GM21390 (cell line): Measurements from ENCODE around the gene TNFAIP8L1.

Experiments used
- ATAC-seq: cut with Tn5 transposase; IDR thresholded peaks from one replicate; pipeline ENCODE4 v1.9.1; 2021; ENCODE audit not compliant: unreplicated experiment

Gene TNFAIP8L1

DNA sequence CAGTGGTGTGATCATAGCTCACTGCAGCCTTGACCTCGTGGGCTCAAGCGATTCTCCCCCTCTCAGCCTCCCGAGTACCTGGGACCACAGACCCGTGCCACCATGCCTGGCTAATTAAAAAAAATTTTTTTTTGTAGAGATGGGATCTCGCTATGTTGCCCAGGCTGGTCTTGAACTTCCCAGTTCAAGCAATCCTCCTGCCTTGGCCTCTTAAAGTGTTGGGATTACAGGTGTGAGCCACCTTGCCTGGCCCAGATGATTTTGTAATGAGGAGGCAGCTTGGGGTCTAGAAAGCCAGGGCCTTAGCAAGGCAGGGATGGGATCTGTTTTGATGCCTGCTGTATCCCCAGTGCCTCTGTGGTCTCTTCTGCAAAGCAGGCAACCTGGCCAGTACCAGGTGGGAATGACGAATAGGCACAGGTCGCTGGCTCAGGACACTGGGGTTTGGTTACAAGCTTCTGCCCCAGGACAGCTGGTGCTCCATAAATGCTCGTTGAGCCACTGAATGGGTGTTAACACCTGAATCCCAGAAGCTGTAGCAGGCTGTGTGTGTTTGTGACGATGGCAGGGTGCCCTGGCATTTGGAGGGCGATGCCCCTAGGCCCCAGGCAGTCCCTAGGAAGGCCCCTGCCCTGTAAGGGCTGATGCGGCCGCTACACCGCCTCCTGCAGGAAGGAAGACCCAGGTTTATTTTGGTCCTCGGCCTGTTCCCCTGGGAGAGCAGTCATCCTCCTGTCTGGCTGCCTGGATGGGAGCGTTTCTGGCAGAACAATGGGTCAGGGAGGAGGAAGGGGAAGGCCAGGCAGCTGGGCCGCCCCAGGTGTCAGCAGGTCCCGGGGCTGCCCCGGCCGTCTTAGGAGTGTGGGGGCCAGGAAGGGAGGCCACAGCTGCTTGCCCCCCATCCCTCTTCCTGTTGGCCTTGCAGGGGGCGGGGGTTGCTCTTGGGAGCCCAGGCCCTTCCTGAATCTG, 8.6 kb downstream of the TNFAIP8L1 start:
- no peak for ATAC-seq

DNA sequence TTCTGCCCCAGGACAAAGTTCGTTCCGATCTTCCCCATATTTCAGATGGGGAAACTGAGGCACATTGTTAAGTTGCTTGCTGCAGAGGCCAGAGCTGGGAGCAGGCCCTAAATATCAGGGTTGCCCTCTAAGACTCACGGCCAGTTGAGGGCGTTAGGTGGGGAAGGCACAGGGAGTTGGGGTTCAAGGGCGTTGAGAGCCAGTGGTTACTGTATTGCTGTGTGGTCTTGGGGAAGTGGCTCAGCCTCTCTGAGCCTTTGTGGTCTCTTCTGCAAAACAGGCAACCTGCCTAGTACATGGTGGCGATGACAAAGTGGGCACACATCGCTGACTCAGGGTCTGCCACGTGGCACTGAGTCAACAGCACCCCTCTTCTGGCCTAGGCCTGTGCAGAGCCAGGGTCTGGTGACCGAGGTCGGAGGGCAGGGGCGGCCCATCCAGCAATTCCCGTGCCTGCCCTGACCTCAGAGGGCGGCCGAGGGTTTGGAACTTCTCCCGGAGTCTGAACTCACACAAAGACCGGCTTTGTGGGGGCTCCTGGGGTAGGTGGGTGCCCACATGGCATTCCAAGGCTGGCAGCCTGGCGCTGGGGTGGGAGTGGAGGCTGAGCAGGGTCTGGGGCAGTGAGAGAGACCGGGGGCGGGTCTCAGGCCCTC, 10.2 kb downstream of the TNFAIP8L1 start:
- no peak for ATAC-seq

GRCh38 chr19:4650159-4650558, 10.8 kb downstream of the TNFAIP8L1 start:
- no peak for ATAC-seq

DNA sequence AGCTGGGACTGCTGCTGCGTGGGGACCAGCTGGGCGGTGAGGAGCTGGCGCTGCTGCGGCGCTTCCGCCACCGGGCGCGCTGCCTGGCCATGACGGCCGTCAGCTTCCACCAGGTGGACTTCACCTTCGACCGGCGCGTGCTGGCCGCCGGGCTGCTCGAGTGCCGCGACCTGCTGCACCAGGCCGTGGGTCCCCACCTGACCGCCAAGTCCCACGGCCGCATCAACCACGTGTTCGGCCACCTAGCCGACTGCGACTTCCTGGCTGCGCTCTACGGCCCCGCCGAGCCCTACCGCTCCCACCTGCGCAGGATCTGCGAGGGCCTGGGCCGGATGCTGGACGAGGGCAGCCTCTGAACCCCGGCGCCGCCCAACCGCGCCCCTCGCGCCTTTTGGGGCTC, 12.8 kb downstream of the TNFAIP8L1 start:
- no peak for ATAC-seq

DNA sequence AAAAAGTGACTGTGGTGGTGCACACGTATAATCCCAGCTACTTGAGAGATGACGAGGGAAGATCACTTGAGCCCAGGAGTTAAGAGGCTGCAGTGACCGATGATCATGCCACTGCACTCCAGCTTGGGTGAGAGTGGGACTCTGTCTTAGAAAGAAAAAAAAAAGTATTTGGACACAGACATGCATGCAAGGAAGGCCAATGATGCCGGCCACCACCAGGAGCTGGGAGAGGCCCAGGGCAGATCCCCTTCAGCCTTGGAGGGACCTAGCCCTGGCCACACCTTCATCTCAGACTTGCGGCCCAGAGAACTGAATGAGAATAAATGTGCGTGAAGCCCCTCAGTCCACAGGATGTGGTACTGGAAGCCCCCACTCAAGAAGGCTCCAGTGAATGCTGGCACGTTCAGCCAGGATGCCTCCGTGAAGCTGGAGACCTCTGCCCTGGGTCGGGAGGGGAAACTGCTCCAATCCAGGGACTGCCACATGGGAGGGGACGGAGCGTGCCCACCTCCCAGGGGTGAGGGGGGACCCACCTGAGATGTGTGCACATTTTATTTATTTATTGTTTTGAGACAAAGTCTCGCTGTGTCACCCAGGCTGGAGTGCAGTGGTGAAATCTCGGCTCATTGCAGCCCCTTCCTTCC, 14.6 kb downstream of the TNFAIP8L1 start:
- no peak for ATAC-seq

DNA sequence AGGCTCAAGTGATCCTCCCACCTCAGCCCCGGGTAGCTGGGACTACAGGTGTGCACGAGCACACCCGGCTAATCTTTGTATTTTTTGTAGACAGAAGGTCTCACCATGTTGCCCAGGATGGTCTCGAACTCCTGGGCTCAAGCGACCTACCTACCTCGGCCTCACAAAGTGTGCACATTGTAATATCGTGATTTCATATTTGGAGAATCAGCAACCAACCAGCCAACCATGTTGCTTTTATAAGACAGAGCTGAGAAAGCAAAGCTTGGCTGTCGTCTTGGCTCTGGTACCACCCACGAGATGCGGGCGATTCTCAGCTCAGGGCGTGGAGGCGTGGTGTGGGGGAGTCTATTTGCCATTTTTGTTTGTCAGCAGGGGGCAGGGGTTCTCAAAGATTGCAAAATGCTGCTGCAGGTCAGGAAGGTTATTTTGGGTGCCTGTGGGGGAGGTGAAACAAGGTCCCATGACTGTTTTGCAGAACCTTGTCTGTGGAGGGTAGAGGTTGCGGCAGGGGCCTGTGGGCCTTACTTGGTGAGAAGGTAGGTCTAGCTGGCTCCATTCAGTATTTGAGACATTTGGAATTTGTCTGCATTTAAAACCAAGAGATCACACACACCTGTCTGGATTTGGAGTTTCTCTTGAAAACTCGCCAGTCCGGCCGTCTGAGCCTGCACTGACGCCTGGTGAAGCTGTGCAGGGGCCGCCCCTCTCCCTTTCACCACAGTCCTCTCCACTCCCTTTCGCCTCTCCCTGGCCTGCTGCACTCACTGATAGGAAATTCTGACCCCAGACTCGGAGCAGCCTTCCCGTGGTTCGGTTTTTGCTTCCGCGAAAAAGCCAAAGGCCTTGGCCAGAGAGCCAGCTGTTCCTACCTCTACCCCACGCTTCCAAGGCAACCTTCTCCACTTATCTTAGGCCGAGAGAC, 15.4 kb downstream of the TNFAIP8L1 start:
- no peak for ATAC-seq

GRCh38 chr19:4656102-4656501, 16.8 kb downstream of the TNFAIP8L1 start:
- ATAC-seq: no peak

DNA sequence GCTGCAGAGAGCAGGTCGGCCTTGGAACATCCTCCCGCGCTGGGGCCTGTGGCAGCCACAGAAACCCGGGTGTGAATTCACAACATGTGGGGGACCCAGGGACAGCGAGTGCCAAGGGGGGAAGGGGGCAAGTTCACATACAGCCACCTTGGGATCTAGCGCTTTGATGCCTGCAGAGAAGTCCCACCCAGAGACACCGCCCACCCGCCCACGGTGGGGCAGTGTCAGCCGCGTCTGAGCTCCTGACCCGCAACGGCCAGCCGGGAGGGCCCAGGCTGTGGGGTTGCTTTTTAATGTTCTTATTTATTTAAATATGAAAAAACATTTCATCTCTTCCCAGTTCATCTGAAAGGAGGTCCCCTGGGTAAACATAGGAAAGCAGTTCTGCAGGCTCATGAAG, 17.9 kb downstream of the TNFAIP8L1 start:
- ATAC-seq: no peak

GRCh38 chr19:4657835-4658234, 18.5 kb downstream of the TNFAIP8L1 start:
- no peak for ATAC-seq

DNA sequence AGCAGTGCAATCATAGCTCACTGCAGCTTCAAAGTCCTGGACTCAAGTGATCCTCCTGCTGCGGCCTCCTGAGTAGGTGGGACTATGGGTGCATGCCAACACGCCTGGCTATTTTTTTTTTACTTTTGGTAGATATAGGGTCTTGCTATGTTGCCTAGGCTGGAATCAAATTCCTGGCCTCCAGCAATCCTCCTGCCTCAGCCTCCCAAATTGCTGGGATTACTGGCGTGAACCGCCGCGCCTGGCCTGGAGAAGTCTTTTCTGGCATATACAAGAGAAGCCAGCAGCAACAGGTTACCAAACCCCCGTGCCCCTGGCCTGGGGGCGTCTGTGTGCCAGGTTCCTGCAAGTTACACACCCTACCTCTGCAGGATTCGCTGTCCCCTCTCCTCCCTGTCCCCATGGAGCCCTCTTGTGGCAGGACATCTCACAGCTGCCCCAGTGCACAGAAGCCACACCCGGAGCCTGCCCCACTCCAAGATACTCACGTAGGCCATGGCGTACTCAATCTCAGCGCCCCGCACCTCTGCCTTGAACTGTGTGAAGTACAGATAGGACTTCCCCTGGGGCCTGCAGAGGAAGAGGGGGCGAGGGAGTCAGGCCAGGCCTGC, 21.0 kb downstream of the TNFAIP8L1 start:
- ATAC-seq: no peak

DNA sequence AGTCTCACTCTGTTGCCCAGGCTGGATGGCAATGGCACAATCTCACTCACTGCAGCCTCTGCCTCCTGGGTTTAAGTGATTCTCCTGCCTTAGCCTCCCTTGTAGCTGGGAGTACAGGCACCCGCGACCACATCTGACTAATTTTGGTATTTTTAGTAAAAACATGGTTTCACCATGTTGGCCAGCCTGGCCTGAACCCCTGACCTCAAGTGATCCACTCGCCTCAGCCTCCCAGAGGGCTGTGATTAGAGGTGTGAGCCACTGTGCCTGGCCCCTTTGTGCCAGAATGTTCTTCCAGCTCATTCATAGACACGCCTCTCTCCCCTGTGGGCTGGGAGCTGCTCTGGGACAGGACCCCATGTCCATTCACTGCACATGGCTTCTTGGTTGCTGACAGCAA, 21.7 kb downstream of the TNFAIP8L1 start:
- no peak for ATAC-seq

DNA sequence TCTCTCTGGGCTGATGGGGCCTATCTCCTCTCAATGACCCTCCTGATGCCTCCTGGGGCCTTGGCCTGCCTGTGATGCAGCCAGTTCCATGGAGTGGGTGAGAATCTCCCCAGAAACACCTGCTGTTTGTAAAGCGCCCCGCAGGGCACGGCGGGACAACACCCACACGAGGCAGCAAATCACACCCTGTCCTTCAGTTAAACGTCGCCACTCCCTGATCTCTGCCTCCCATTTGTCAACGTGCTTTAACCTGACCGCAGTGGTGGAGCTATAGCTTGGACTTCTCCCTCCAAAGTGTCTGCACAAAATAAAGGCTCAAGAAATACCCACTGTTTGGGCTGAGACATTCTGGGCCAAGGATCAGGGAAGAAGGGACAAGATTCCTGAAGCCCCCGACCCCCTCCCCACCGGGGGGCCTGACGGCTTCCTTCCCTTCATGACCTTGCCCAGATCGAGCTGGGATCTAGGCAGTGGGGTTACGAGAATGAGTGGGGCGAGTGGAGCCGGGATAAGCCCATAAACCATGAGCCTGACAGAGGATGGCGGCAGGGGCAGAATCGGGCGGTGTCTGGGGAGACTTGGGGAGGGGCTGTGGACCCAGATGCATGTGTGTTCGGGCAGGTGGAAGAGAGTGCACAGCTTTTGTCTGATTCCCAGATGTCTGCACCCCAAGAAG, 22.8 kb downstream of the TNFAIP8L1 start:
- ATAC-seq: no peak

- no peak for ATAC-seq
These were observed 23.5 kb downstream of the TNFAIP8L1 start for GRCh38 chr19:4662812-4663211.

GRCh38 chr19:4664642-4665041, 25.3 kb downstream of the TNFAIP8L1 start:
- ATAC-seq: no peak

DNA sequence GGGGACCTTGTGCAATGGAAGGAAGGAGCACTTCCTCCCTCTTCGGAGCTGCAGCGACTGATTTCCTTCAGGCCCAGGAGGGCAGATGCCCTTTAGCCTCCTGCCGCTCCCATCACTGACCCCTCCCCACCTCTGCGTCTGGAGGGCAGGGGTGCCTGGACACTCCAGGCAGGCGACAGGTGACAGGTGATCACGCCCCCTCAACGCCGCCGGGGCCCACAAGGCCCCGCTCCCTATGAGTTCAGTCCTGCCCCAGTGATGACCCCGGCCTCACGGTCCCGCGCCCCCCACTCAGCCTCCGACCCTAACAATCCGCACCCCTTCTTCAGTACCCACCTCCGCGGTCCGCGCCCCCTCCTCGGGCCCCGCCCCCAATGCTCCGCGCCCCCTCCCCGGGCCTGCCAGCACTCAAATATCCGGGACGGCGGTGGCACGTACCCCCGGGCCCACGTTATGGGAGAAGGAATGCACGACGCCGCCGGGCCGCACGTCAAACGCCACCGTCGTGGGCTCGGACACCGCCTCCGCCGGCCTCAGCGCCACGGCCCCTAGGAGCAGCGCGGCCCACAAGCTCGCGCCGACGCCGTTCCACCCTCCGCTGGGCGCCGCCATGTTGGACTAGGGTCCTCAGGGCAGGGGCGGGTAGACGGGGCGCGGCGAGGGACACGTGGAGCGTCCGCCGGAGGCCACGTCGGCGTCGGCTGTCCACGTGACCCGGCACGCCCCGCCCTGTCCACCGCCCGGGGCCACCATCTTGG, 30.6 kb downstream of the TNFAIP8L1 start, which contains the start of gene MYDGF:
MYDGF (minus strand) TSS at position 620 of the 758 bp plus-strand sequence; CDS start at position 612, 8 bp downstream.
- peak; percentile 78 for ATAC-seq

GRCh38 chr19:4671185-4671851, 32.0 kb downstream of the TNFAIP8L1 start:
- no peak for ATAC-seq

DNA sequence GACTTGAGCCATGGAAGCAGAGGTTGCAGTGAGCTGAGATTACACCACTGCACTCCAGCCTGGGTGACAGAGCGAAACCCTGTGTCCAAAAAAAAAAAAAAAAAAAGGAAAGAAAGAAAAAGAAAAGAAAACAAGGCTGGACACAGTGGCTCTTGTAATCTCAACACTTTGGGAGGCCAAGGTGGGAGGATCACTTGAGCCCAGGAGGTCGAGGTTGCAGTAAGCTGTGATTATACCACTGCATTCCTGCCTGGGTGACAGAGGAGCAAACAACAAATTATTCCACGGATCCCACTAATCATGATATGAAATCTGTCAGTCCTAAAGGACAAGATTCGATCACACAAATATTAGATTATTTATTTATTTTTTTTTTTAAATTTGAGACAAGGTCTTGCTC, 33.9 kb downstream of the TNFAIP8L1 start:
- no peak for ATAC-seq

- no peak for ATAC-seq
These were observed 34.4 kb downstream of the TNFAIP8L1 start for GRCh38 chr19:4673726-4674125.
